HEK293 (cell line): ENCODE data around the gene LRP3.

Experiments used
- OVOL3 ChIP-seq: fragments of 450-650 bp; formaldehyde crosslinking; IDR thresholded peaks from 2 replicates; pipeline ENCODE4 v1.5.1; 2016; ENCODE audit warnings: missing biosample characterization, missing genetic modification characterization
- ZNF175 ChIP-seq: fragments of 450-650 bp; formaldehyde crosslinking; IDR thresholded peaks from 2 replicates; pipeline ENCODE4 v1.5.1; 2016; ENCODE audit warnings: missing biosample characterization, missing genetic modification characterization
- ZNF23 ChIP-seq: fragments of 450-650 bp; formaldehyde crosslinking; IDR thresholded peaks from 2 replicates; pipeline ENCODE4 v1.5.1; 2016; ENCODE audit warnings: missing biosample characterization, missing genetic modification characterization, borderline replicate concordance
- ZNF639 ChIP-seq: fragments of 450-650 bp; formaldehyde crosslinking; IDR thresholded peaks from 2 replicates; pipeline ENCODE4 v1.5.1; 2016; ENCODE audit warnings: missing biosample characterization, missing genetic modification characterization
- TF ChIP-seq, protein P1 (sequence below): fragments of 450-650 bp; formaldehyde crosslinking; IDR thresholded peaks from 2 replicates; pipeline ENCODE4 v1.5.1; 2016; ENCODE audit warnings: missing biosample characterization, missing genetic modification characterization
- TF ChIP-seq, protein P2 (sequence below): fragments of 450-650 bp; formaldehyde crosslinking; IDR thresholded peaks from 2 replicates; pipeline ENCODE4 v1.5.1; 2016; ENCODE audit warnings: missing biosample characterization, missing genetic modification characterization, low read depth

- TF ChIP-seq, protein P1, sequence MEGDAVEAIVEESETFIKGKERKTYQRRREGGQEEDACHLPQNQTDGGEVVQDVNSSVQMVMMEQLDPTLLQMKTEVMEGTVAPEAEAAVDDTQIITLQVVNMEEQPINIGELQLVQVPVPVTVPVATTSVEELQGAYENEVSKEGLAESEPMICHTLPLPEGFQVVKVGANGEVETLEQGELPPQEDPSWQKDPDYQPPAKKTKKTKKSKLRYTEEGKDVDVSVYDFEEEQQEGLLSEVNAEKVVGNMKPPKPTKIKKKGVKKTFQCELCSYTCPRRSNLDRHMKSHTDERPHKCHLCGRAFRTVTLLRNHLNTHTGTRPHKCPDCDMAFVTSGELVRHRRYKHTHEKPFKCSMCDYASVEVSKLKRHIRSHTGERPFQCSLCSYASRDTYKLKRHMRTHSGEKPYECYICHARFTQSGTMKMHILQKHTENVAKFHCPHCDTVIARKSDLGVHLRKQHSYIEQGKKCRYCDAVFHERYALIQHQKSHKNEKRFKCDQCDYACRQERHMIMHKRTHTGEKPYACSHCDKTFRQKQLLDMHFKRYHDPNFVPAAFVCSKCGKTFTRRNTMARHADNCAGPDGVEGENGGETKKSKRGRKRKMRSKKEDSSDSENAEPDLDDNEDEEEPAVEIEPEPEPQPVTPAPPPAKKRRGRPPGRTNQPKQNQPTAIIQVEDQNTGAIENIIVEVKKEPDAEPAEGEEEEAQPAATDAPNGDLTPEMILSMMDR (tag by site-specific recombination) = no peak
- no peak for TF ChIP-seq OVOL3
- TF ChIP-seq ZNF639 (tag by site-specific recombination) = no peak
- TF ChIP-seq ZNF23 (tag by site-specific recombination) = no peak
- TF ChIP-seq, protein P2, sequence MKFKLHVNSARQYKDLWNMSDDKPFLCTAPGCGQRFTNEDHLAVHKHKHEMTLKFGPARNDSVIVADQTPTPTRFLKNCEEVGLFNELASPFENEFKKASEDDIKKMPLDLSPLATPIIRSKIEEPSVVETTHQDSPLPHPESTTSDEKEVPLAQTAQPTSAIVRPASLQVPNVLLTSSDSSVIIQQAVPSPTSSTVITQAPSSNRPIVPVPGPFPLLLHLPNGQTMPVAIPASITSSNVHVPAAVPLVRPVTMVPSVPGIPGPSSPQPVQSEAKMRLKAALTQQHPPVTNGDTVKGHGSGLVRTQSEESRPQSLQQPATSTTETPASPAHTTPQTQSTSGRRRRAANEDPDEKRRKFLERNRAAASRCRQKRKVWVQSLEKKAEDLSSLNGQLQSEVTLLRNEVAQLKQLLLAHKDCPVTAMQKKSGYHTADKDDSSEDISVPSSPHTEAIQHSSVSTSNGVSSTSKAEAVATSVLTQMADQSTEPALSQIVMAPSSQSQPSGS (tag by site-specific recombination) = no peak
- no peak for TF ChIP-seq ZNF175 (tag by site-specific recombination)
These were observed 16.3 kb downstream of the LRP3 start for GRCh38 chr19:33210266-33210940.
